Thoracic aorta (tissue), 2 donors: ENCODE data around the gene FNDC3B. TPM values are rescaled to one million over a fixed set of nuclear protein-coding genes. Genes with fewer than 3 reads are reported as not detected.

Experiments
- ATAC-seq: fragments of 150-250 bp; one replicate; pipeline ENCODE4 v1.8.0; 2017; ENCODE audit warnings: low read depth; ENCODE audit not compliant: insufficient number of reproducible peaks, low FRiP score
- DNase-seq: peaks from one replicate; pipeline ENCODE4 v3.0.0-alpha.2; 2020; ENCODE audit warnings: low spot score
- H3K27ac ChIP-seq, 2 donors: fragments of 200-600 bp; sonication (generic); 1 replicate in 1 of 2; 2 replicates in 1 of 2; pipeline ENCODE4 v1.5.1; 2016; ENCODE audit warnings: mild to moderate bottlenecking in 2 of 2, moderate library complexity in 2 of 2
- H3K27me3 ChIP-seq: fragments of 200-600 bp; sonication (generic); replicated peaks from 2 replicates; pipeline ENCODE4 v1.6.0; 2016; ENCODE audit warnings: mild to moderate bottlenecking; ENCODE audit not compliant: insufficient read depth
- H3K36me3 ChIP-seq: fragments of 200-600 bp; sonication (generic); one replicate; pipeline ENCODE4 v1.5.1; 2016
- H3K4me1 ChIP-seq, 2 donors: fragments of 200-600 bp; sonication (generic); 1 replicate in 1 of 2; 2 replicates in 1 of 2; pipeline versions ENCODE4 v1.5.1 to v1.6.0; 2016; ENCODE audit warnings: low read depth in 2 of 2, mild to moderate bottlenecking in 1 of 2; ENCODE audit not compliant: control insufficient read depth in 1 of 2
- H3K4me3 ChIP-seq: fragments of 200-600 bp; sonication (generic); 2 replicates; pipeline ENCODE4 v1.5.1; 2016; ENCODE audit warnings: mild to moderate bottlenecking
- H3K9me3 ChIP-seq: fragments of 200-600 bp; sonication (generic); 2 replicates; pipeline ENCODE4 v1.5.1; 2016
- CTCF ChIP-seq: fragments of 200-600 bp; sonication (generic); IDR thresholded peaks from one replicate; pipeline ENCODE4 v1.5.1; 2019; ENCODE audit warnings: antibody characterized with exemption
- total RNA-seq, 2 donors: library from RNA; depleted of rRNA; stranded (reverse); fragments of >200 nt; gene quantifications; one replicate each; pipeline versions ENCODE4 v1.1.0 to v1.2.3, GENCODE V29; 2016

The FNDC3B gene
- total RNA-seq, 2 donors from 2014 or later: 113 to 163 TPM

GRCh38 chr3:172372895-172373294 lies 333.5 kb downstream of the FNDC3B start:
- ATAC-seq: no peak
- Histone ChIP-seq H3K4me3 (no peak overlapping the region), H3K4me1 (peaks cover 0 to 6% of the 10 kb centered on the region in 2 donors), H3K36me3 (peaks cover 1% of the 10 kb centered on the region), H3K27ac (no peak overlapping the region), H3K9me3 (no peaks in the 10 kb centered on the region), H3K27me3 (no peaks in the 10 kb centered on the region)
- DNase-seq: no peak
- no peak for TF ChIP-seq CTCF

DNA sequence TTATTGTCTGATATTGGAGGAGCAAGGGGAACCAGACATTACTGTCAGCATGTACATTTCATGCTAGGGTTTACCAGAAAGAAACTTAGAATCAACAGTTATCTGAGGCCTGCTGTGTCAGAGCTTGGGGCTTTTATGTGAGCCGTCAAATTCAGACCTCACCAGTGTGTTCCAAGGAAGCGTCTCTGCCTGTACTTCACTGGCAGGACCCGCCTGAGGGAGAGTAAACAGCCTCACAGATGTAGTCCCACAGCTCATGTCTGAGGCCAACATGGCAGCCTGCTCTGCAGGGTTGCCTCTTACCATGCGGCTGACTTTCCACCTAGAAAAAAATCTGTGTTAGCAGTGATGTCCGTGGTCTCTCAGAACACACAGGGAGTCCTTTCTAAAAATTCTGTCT lies 334.5 kb downstream of the FNDC3B start:
- Histone ChIP-seq H3K27ac (no peak overlapping the region), H3K36me3 (peaks cover 11% of the 10 kb centered on the region), H3K27me3 (no peaks in the 10 kb centered on the region), H3K9me3 (no peaks in the 10 kb centered on the region), H3K4me1 (peaks cover 0 to 6% of the 10 kb centered on the region in 2 donors), H3K4me3 (no peak overlapping the region)
- DNase-seq: no peak
- no peak for ATAC-seq
- TF ChIP-seq CTCF: no peak

GRCh38 chr3:172375206-172375850 lies 335.9 kb downstream of the FNDC3B start:
- no peak overlapping the region for H3K27ac ChIP-seq
- no peaks in the 10 kb centered on the region for H3K9me3 ChIP-seq
- no peak for DNase-seq
- peaks cover 21% of the 10 kb centered on the region for H3K36me3 ChIP-seq
- TF ChIP-seq CTCF: no peak
- ATAC-seq: no peak
- H3K4me3 ChIP-seq: no peak overlapping the region
- no peaks in the 10 kb centered on the region for H3K4me1 ChIP-seq
- H3K27me3 ChIP-seq: no peaks in the 10 kb centered on the region

GRCh38 chr3:172376402-172376801 lies 337.0 kb downstream of the FNDC3B start:
- H3K4me3 ChIP-seq: no peak overlapping the region
- H3K36me3 ChIP-seq: peaks cover 21% of the 10 kb centered on the region
- TF ChIP-seq CTCF: no peak
- no peaks in the 10 kb centered on the region for H3K4me1 ChIP-seq
- H3K9me3 ChIP-seq: no peaks in the 10 kb centered on the region
- H3K27ac ChIP-seq: no peak overlapping the region
- H3K27me3 ChIP-seq: no peaks in the 10 kb centered on the region
- DNase-seq: no peak
- ATAC-seq: no peak

DNA sequence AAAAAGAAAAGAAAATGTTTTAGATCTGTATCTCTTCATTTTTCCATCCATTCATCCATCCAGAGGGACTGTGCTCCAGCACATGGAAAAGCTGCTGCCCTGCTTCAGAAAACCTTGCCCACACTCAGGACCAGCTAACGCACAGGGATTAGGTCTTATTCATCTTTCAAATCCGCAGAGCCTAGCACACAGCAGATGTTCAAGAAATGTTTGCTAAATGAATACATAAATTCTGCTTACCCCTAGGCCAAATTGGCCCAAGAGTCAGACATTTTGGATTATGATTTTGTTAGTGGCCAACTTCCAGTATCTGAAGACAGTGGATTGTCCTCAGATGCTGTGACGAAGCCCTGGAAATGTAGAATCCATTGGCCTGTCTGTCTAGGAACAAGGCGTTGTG lies 337.5 kb downstream of the FNDC3B start:
- H3K36me3 ChIP-seq: peaks cover 21% of the 10 kb centered on the region
- no peak for TF ChIP-seq CTCF
- no peak for ATAC-seq
- no peaks in the 10 kb centered on the region for H3K9me3 ChIP-seq
- no peak for DNase-seq
- no peaks in the 10 kb centered on the region for H3K27me3 ChIP-seq
- no peak overlapping the region for H3K4me3 ChIP-seq
- H3K4me1 ChIP-seq: no peaks in the 10 kb centered on the region
- no peak overlapping the region for H3K27ac ChIP-seq
